ENCODE measurements around the gene AMIGO3.

AMIGO3 gene

GRCh38 chr3:49719214-49719884, at the start of gene AMIGO3:
Gene AMIGO3, minus strand, starts transcription at chr3:49719684. Its CDS starts 219 bp downstream, at chr3:49719465.
- Histone ChIP-seq H3K36me3 (ENCODE audit: control insufficient read depth, insufficient read depth, low read length) (peaks cover 30% of the 10 kb centered on the region), H3K27me3 (replicated peaks; ENCODE audit: control insufficient read depth, insufficient read depth, low read length) (no peaks in the 10 kb centered on the region), H3K4me3 (replicated peaks; ENCODE audit: low read depth, low read length) (peak within 1 kb of the TSS; percentile 67)
- peak; percentile 88 for DNase-seq (ENCODE audit: extremely low read depth, insufficient read length)
- peak; percentile 63 for TF ChIP-seq CTCF (IDR thresholded peaks at IDR 0.05; ENCODE audit: insufficient read depth, low read length, poor library complexity, severe bottlenecking)

GRCh38 chr3:49763981-49764380, 44.5 kb upstream of the AMIGO3 start:
- no peak for DNase-seq (ENCODE audit: extremely low read depth, insufficient read length)
- Histone ChIP-seq H3K36me3 (ENCODE audit: control insufficient read depth, insufficient read depth, low read length) (no peaks in the 10 kb centered on the region), H3K27me3 (replicated peaks; ENCODE audit: control insufficient read depth, insufficient read depth, low read length) (no peaks in the 10 kb centered on the region), H3K4me3 (replicated peaks; ENCODE audit: low read depth, low read length) (no peak overlapping the region)
- TF ChIP-seq CTCF (IDR thresholded peaks at IDR 0.05; ENCODE audit: insufficient read depth, low read length, poor library complexity, severe bottlenecking) = no peak

- no peak overlapping the region for H3K4me3 ChIP-seq (replicated peaks; ENCODE audit: low read depth, low read length)
- no peak for DNase-seq (ENCODE audit: extremely low read depth, insufficient read length)
- no peak for TF ChIP-seq CTCF (IDR thresholded peaks at IDR 0.05; ENCODE audit: insufficient read depth, low read length, poor library complexity, severe bottlenecking)
- no peaks in the 10 kb centered on the region for H3K27me3 ChIP-seq (replicated peaks; ENCODE audit: control insufficient read depth, insufficient read depth, low read length)
- no peaks in the 10 kb centered on the region for H3K36me3 ChIP-seq (ENCODE audit: control insufficient read depth, insufficient read depth, low read length)
Observed at GRCh38 chr3:49761661-49762060, 42.2 kb upstream of the AMIGO3 start.

GRCh38 chr3:49759226-49759625, 39.7 kb upstream of the AMIGO3 start:
- H3K36me3 ChIP-seq (ENCODE audit: control insufficient read depth, insufficient read depth, low read length) = no peaks in the 10 kb centered on the region
- no peak overlapping the region for H3K4me3 ChIP-seq (replicated peaks; ENCODE audit: low read depth, low read length)
- no peak for TF ChIP-seq CTCF (IDR thresholded peaks at IDR 0.05; ENCODE audit: insufficient read depth, low read length, poor library complexity, severe bottlenecking)
- no peaks in the 10 kb centered on the region for H3K27me3 ChIP-seq (replicated peaks; ENCODE audit: control insufficient read depth, insufficient read depth, low read length)
- no peak for DNase-seq (ENCODE audit: extremely low read depth, insufficient read length)

GRCh38 chr3:49757197-49757596, 37.7 kb upstream of the AMIGO3 start:
- Histone ChIP-seq H3K36me3 (ENCODE audit: control insufficient read depth, insufficient read depth, low read length) (no peaks in the 10 kb centered on the region; the same call in 1 of the 2 replicates), H3K4me3 (replicated peaks; ENCODE audit: low read depth, low read length) (no peak overlapping the region), H3K27me3 (replicated peaks; ENCODE audit: control insufficient read depth, insufficient read depth, low read length) (no peaks in the 10 kb centered on the region)
- no peak for TF ChIP-seq CTCF (IDR thresholded peaks at IDR 0.05; ENCODE audit: insufficient read depth, low read length, poor library complexity, severe bottlenecking)
- no peak for DNase-seq (ENCODE audit: extremely low read depth, insufficient read length)

GRCh38 chr3:49756036-49756435, 36.6 kb upstream of the AMIGO3 start:
- H3K4me3 ChIP-seq (replicated peaks; ENCODE audit: low read depth, low read length) = no peak overlapping the region
- DNase-seq (ENCODE audit: extremely low read depth, insufficient read length) = no peak
- no peak for TF ChIP-seq CTCF (IDR thresholded peaks at IDR 0.05; ENCODE audit: insufficient read depth, low read length, poor library complexity, severe bottlenecking)
- no peaks in the 10 kb centered on the region for H3K27me3 ChIP-seq (replicated peaks; ENCODE audit: control insufficient read depth, insufficient read depth, low read length)
- H3K36me3 ChIP-seq (ENCODE audit: control insufficient read depth, insufficient read depth, low read length) = no peaks in the 10 kb centered on the region; the same call in 1 of the 2 replicates

Measured in GM06990 (cell line).